H1 (cell line): ENCODE measurements around the gene SLC13A1.

Experiments
- CREB1 ChIP-seq: IDR thresholded peaks from 2 replicates; pipeline ENCODE4 v1.6.1; 2012; ENCODE audit warnings: inconsistent platforms
- CTCF ChIP-seq, 3 experiments: IDR thresholded peaks; 1 replicate in 2 of 3; 2 replicates in 1 of 3; pipeline versions ENCODE4 v1.5.1 to v1.6.1; 2011; ENCODE audit warnings: low read length in 3 of 3, mild to moderate bottlenecking in 3 of 3, inconsistent platforms in 2 of 3, low read depth in 1 of 3, moderate library complexity in 1 of 3; ENCODE audit not compliant: insufficient read depth in 1 of 3; ENCODE audit errors: control extremely low read depth in 1 of 3
- EP300 ChIP-seq, 2 experiments: IDR thresholded peaks; 1 replicate in 1 of 2; 2 replicates in 1 of 2; pipeline ENCODE4 v1.6.1; 2011 to 2012; ENCODE audit warnings: low read depth in 2 of 2, low read length in 2 of 2, mild to moderate bottlenecking in 2 of 2, borderline replicate concordance in 1 of 2, inconsistent platforms in 1 of 2, moderate library complexity in 1 of 2
- EZH2 ChIP-seq: fragments of 200-600 bp; sonication (generic); IDR thresholded peaks from 2 replicates; pipeline ENCODE4 v1.7.1; 2012; ENCODE audit warnings: low read depth, mild to moderate bottlenecking, moderate library complexity, low read length, inconsistent platforms; ENCODE audit not compliant: severe bottlenecking
- JUN ChIP-seq: IDR thresholded peaks from 2 replicates; pipeline ENCODE4 v1.6.1; 2011; ENCODE audit warnings: low read depth, mild to moderate bottlenecking, improper control_type of control experiment, low read length
- PHF8 ChIP-seq: fragments of 200-600 bp; sonication (generic); conservative IDR thresholded peaks from 2 replicates; pipeline ENCODE4 v1.7.1; 2012; ENCODE audit warnings: low read depth, mild to moderate bottlenecking, inconsistent platforms, low read length, moderate library complexity
- POLR2A ChIP-seq, 2 experiments: IDR thresholded peaks; 1 replicate in 1 of 2; 2 replicates in 1 of 2; pipeline ENCODE4 v1.6.1; 2011; ENCODE audit warnings: low read depth in 2 of 2, low read length in 2 of 2, mild to moderate bottlenecking in 2 of 2; ENCODE audit errors: control extremely low read depth in 1 of 2
- RXRA ChIP-seq: IDR thresholded peaks from 2 replicates; pipeline ENCODE4 v1.6.1; 2011; ENCODE audit warnings: low read depth, mild to moderate bottlenecking, low read length, moderate library complexity; ENCODE audit not compliant: insufficient read depth
- SUZ12 ChIP-seq: fragments of 200-600 bp; sonication (generic); IDR thresholded peaks from 2 replicates; pipeline ENCODE4 v1.6.1; 2012; ENCODE audit warnings: mild to moderate bottlenecking, inconsistent platforms, low read length, moderate library complexity, mixed read lengths

GRCh38 chr7:123184271-123184670, 15.5 kb downstream of the SLC13A1 start:
- TF ChIP-seq CREB1 (no peak), POLR2A (IDR thresholded peaks at IDR 0.05; ENCODE audit: control extremely low read depth in 1 of 2, low read depth in 2 of 2, low read length in 2 of 2) (no peak), PHF8 (no peak), CTCF (IDR thresholded peaks at IDR 0.05; ENCODE audit: control extremely low read depth in 1 of 3, insufficient read depth in 1 of 3, low read depth in 1 of 3, low read length in 3 of 3) (no peak), JUN (no peak), EZH2 (no peak), RXRA (no peak), SUZ12 (no peak), EP300 (IDR thresholded peaks at IDR 0.05; ENCODE audit: borderline replicate concordance in 1 of 2, low read depth in 2 of 2, low read length in 2 of 2) (no peak)
